IMR-90 (cell line): Measurements from ENCODE around the gene R3HDM2. TPM values are rescaled to one million over a fixed set of nuclear protein-coding genes. Genes with fewer than 3 reads are reported as not detected.
A peak's percentile ranks its signal among the peaks of the same experiment; 100 is the strongest.

Source experiments
- ATAC-seq: fragments of 200-7000 bp; cut with Tn5 transposase; 2 replicates; pipeline ENCODE4 v1.9.1; 2020; ENCODE audit warnings: low read depth, mild to moderate bottlenecking, moderate library complexity
- BruUV-seq: library from RNA; stranded (reverse); fragments of 400-500 nt; replicated peaks from 2 replicates; lab custom pipeline; 2021; lab: Mats Ljungman, UMichigan
- CTCF ChIA-PET: fragments of 300-600 bp; formaldehyde crosslinking; extraction: SDS; loops from one replicate; lab custom pipeline; 2021; ENCODE audit warnings: antibody characterized with exemption; lab: Yijun Ruan, JAX
- POLR2A ChIA-PET: fragments of 300-600 bp; sonication (Branson Sonifier 250); formaldehyde crosslinking; loops from one replicate; lab custom pipeline; 2022; ENCODE audit warnings: antibody characterized with exemption; ENCODE audit not compliant: unreplicated experiment; lab: Charles Lee
- DNase-seq: peaks from one replicate; pipeline ENCODE4 v3.0.0; 2013
- H2AFZ ChIP-seq: replicated peaks from 2 replicates; pipeline ENCODE3; 2013; ENCODE audit warnings: low read length, mild to moderate bottlenecking; ENCODE audit not compliant: poor library complexity
- H2AK5ac ChIP-seq: 2 replicates; pipeline ENCODE4 v1.6.1; 2013; ENCODE audit warnings: low read depth, low read length, inconsistent platforms
- H2AK9ac ChIP-seq: replicated peaks from 2 replicates; pipeline ENCODE3; 2013; ENCODE audit warnings: mild to moderate bottlenecking, low read depth, low read length, moderate library complexity; ENCODE audit not compliant: poor library complexity
- H2BK120ac ChIP-seq: 2 replicates; pipeline ENCODE4 v1.6.1; 2013; ENCODE audit warnings: low read depth, low read length, inconsistent platforms
- H2BK15ac ChIP-seq: 3 replicates; pipeline ENCODE4 v1.6.1; 2013; ENCODE audit warnings: low read depth, low read length, inconsistent platforms
- H2BK20ac ChIP-seq: 2 replicates; pipeline ENCODE4 v1.6.1; 2013; ENCODE audit warnings: low read depth, mild to moderate bottlenecking, inconsistent platforms, low read length, moderate library complexity
- H2BK5ac ChIP-seq: 2 replicates; pipeline ENCODE4 v1.6.1; 2013; ENCODE audit warnings: mild to moderate bottlenecking, low read depth, low read length, inconsistent platforms; ENCODE audit not compliant: poor library complexity, severe bottlenecking
- H3K14ac ChIP-seq: replicated peaks from 2 replicates; pipeline ENCODE4 v1.6.1; 2013; ENCODE audit warnings: low read depth, low read length, inconsistent platforms
- H3K18ac ChIP-seq: 2 replicates; pipeline ENCODE4 v1.6.1; 2013; ENCODE audit warnings: low read depth, low read length, control low read depth
- H3K23ac ChIP-seq: 2 replicates; pipeline ENCODE4 v1.6.1; 2013; ENCODE audit warnings: low read depth, low read length, inconsistent platforms
- H3K27ac ChIP-seq: 2 replicates; pipeline ENCODE4 v1.5.1; 2013; ENCODE audit warnings: mild to moderate bottlenecking, control low read depth, low read length; ENCODE audit not compliant: insufficient read depth
- H3K27me3 ChIP-seq: 2 replicates; pipeline ENCODE4 v1.6.1; 2013; ENCODE audit warnings: low read length; ENCODE audit not compliant: control insufficient read depth, insufficient read depth
- H3K36me3 ChIP-seq: 2 replicates; pipeline ENCODE4 v1.6.1; 2013; ENCODE audit warnings: low read length, mixed read lengths; ENCODE audit not compliant: control insufficient read depth, insufficient read depth
- H3K4ac ChIP-seq: 2 replicates; pipeline ENCODE4 v1.6.1; 2013; ENCODE audit warnings: low read depth, low read length, inconsistent platforms
- H3K4me1 ChIP-seq: 2 replicates; pipeline ENCODE4 v1.6.1; 2013; ENCODE audit warnings: low read length, mixed read lengths; ENCODE audit not compliant: control insufficient read depth, insufficient read depth
- H3K4me2 ChIP-seq: 2 replicates; pipeline ENCODE4 v1.6.1; 2013; ENCODE audit warnings: low read depth, mild to moderate bottlenecking, control low read depth, low read length, moderate library complexity
- H3K4me3 ChIP-seq: 2 replicates; pipeline ENCODE4 v1.5.1; 2013; ENCODE audit warnings: low read depth, mild to moderate bottlenecking, control low read depth, low read length, moderate library complexity; ENCODE audit not compliant: insufficient read depth
- H3K56ac ChIP-seq: 2 replicates; pipeline ENCODE4 v1.6.1; 2013; ENCODE audit warnings: low read length, inconsistent platforms; ENCODE audit not compliant: insufficient read depth; ENCODE audit errors: extremely low read depth
- H3K79me1 ChIP-seq, 2 experiments: 2 replicates each; pipeline ENCODE4 v1.6.1; 2013; ENCODE audit warnings: low read length in 2 of 2, inconsistent platforms in 1 of 2, low read depth in 1 of 2
- H3K9ac ChIP-seq: 2 replicates; pipeline ENCODE4 v1.6.1; 2013; ENCODE audit warnings: low read depth, low read length, control low read depth
- H3K9me1 ChIP-seq: 2 replicates; pipeline ENCODE4 v1.6.1; 2013; ENCODE audit warnings: low read length, inconsistent platforms; ENCODE audit not compliant: insufficient read depth
- H3K9me3 ChIP-seq: 2 replicates; pipeline ENCODE4 v1.6.1; 2013; ENCODE audit warnings: low read length; ENCODE audit not compliant: control insufficient read depth, insufficient read depth
- H4K20me1 ChIP-seq: 2 replicates; pipeline ENCODE4 v1.6.1; 2013; ENCODE audit warnings: low read length, inconsistent platforms; ENCODE audit not compliant: insufficient read depth
- H4K5ac ChIP-seq: 2 replicates; pipeline ENCODE4 v1.6.1; 2013; ENCODE audit warnings: mild to moderate bottlenecking, low read depth, low read length, control low read depth
- H4K8ac ChIP-seq, 2 experiments: 2 replicates each; pipeline ENCODE4 v1.6.1; 2013; ENCODE audit warnings: low read depth in 2 of 2, low read length in 2 of 2, control low read depth in 1 of 2, inconsistent platforms in 1 of 2
- H4K91ac ChIP-seq: 2 replicates; pipeline ENCODE4 v1.6.1; 2013; ENCODE audit warnings: low read depth, low read length, inconsistent platforms; ENCODE audit not compliant: insufficient read depth
- CHD1 ChIP-seq: IDR thresholded peaks from 2 replicates; pipeline ENCODE4 v1.6.1; 2012; ENCODE audit warnings: low read depth, low read length, improper control_type of control experiment
- FOS ChIP-seq: fragments of 150-350 bp; IDR thresholded peaks from 2 replicates; pipeline ENCODE4 v1.6.1; 2016; ENCODE audit warnings: low read depth, low read length
- MAFK ChIP-seq: IDR thresholded peaks from 2 replicates; pipeline ENCODE4 v1.6.1; 2012; ENCODE audit warnings: low read depth, low read length, improper control_type of control experiment
- MAZ ChIP-seq: IDR thresholded peaks from 2 replicates; pipeline ENCODE4 v1.6.1; 2012; ENCODE audit warnings: low read depth, mild to moderate bottlenecking, low read length, improper control_type of control experiment, moderate library complexity, borderline replicate concordance
- MXI1 ChIP-seq: IDR thresholded peaks from 2 replicates; pipeline ENCODE4 v1.6.1; 2012; ENCODE audit warnings: low read depth, mild to moderate bottlenecking, low read length, moderate library complexity, borderline replicate concordance
- NFE2L2 ChIP-seq: fragments of 150-350 bp; IDR thresholded peaks from 2 replicates; pipeline ENCODE4 v1.6.1; 2016; ENCODE audit warnings: low read depth, mild to moderate bottlenecking, low read length
- RAD21 ChIP-seq: IDR thresholded peaks from 2 replicates; pipeline ENCODE4 v1.6.1; 2012; ENCODE audit warnings: low read length, improper control_type of control experiment
- RCOR1 ChIP-seq: IDR thresholded peaks from 2 replicates; pipeline ENCODE4 v1.6.1; 2012; ENCODE audit warnings: mild to moderate bottlenecking, low read length, improper control_type of control experiment; ENCODE audit not compliant: insufficient replicate concordance
- RFX5 ChIP-seq: IDR thresholded peaks from 2 replicates; pipeline ENCODE4 v1.8.0; 2012; ENCODE audit warnings: low read depth, mild to moderate bottlenecking, low read length, moderate library complexity
- SMC3 ChIP-seq: fragments of 150-350 bp; IDR thresholded peaks from 2 replicates; pipeline ENCODE4 v1.6.1; 2016; ENCODE audit warnings: low read depth, mild to moderate bottlenecking, antibody characterized with exemption, low read length, moderate library complexity
- USF2 ChIP-seq: fragments of 150-350 bp; IDR thresholded peaks from 2 replicates; pipeline ENCODE4 v1.6.1; 2017; ENCODE audit warnings: mild to moderate bottlenecking, antibody characterized with exemption, low read length, low read depth
- WGBS, 2 experiments: methylation state at CpG; one replicate each; pipeline versions ENCODE4 v1.1.5 to v1.1.7; 2013; ENCODE audit warnings: missing lambda C conversion rate in 2 of 2; ENCODE audit not compliant: insufficient read length in 1 of 2; ENCODE audit errors: extremely low coverage in 2 of 2; 5-methylcytosine and 5-hydroxymethylcytosine counted together
- dilution Hi-C: fragments of 300-500 bp; cut with HindIII; formaldehyde crosslinking; loops from one replicate; pipeline ENCODE4 v1.14.3; 2018; ENCODE audit warnings: low sequenced_read_pairs; ENCODE audit not compliant: unreplicated experiment
- in situ Hi-C: fragments of 300-500 bp; cut with MboI; formaldehyde crosslinking; loops from 3 replicates; pipeline ENCODE4 v1.14.3; 2019; ENCODE audit warnings: low sequenced_read_pairs, inconsistent platforms, mixed read lengths
- intact Hi-C: fragments of 100-400 bp; cut with micrococcal nuclease; formaldehyde crosslinking; loops from 2 replicates; pipeline ENCODE4 v1.10.0; 2022
- polyA plus RNA-seq, 3 experiments: library from polyadenylated mRNA; depleted of rRNA; stranded (reverse); fragments of >200 nt; gene quantifications; 2 replicates each; pipeline ENCODE4 v1.2.3, GENCODE V29; 2012; ENCODE audit warnings: low replicate concordance in 1 of 3
- total RNA-seq: library from RNA; depleted of rRNA; stranded (reverse); fragments of >200 nt; gene quantifications from 2 replicates; pipeline ENCODE4 v1.2.3, GENCODE V29; 2012
- TF ChIP-seq, protein P1 (sequence below): fragments of 150-350 bp; IDR thresholded peaks from 2 replicates; pipeline ENCODE4 v1.6.1; 2016; ENCODE audit warnings: low read depth, mild to moderate bottlenecking, low read length, moderate library complexity, borderline replicate concordance

R3HDM2 gene
- total and polyA plus RNA-seq, 2 of the 4 experiments (the other 2 are of a cell fraction): 7.5 to 28.4 TPM

DNA sequence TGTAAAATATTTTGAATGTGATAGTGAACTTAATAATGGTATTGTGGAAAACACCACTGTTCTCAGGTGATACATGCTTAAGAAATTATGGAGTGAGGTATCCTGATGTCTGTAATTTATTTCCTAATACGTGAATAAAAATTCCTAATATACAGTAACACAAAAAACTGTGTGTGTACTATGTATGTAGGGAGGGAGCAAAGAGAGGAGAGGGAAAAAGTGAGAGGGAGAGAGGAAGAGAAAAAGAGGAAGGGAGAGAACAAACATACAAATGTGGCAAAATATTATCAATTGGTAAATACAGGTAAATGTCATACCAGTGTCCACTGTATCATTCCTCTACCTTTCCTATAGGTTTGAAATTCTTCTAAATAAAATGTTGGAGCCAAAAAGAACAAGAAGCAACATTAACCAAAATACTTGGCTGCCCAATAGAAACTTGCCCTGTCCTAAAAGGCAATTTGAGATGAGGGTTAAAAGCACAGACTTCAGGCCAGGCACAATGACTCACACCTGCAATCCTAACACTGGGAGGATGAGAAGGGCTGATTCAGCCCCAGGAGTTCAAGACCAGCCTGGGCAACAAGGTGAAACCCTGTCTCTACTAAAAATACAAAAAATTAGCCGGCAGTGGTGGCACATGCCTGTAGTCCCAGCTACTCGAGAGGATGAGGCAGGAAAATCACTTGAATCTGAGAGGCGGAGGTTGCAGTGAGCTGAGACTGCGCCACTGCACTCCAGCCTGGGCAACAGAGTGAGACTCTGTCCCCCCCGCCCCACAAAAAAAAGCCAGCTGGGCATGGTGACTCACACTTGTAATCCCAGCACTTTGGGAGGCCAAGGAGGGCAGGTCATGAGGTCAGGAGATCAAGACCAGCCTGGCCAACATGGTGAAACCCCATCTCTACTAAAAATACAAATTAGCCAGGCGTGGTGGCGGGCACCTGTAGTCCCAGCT lies 14.5 kb downstream of the R3HDM2 start:
- H4K20me1 ChIP-seq: peaks cover 18% of the 10 kb centered on the region; the same call in 1 of the 2 replicates
- H4K5ac ChIP-seq: no peak overlapping the region
- no peak overlapping the region for H2BK15ac ChIP-seq
- CTCF ChIA-PET: no interaction called here
- WGBS, 2 experiments: 89% methylated on average over 5 of the region's 8 CpGs; no CpG with 5 or more reads in 1 of the 2 experiments
- no TSS peak for BruUV-seq
- peaks cover 30 to 70% of the 10 kb centered on the region in 2 experiments for H3K79me1 ChIP-seq
- peak; percentile 57 for DNase-seq
- H2AK9ac ChIP-seq: no peak overlapping the region
- H3K23ac ChIP-seq: no peak overlapping the region
- no peak overlapping the region for H3K56ac ChIP-seq
- H3K36me3 ChIP-seq: 0 out of 2 replicates have a peak, but pooled peaks cover 1% of the 10 kb centered on the region
- H3K4me2 ChIP-seq: no peak overlapping the region
- no peak overlapping the region for H3K4me3 ChIP-seq
- H2AK5ac ChIP-seq: no peak overlapping the region
- TF ChIP-seq FOS: no peak
- TF ChIP-seq, protein P1, sequence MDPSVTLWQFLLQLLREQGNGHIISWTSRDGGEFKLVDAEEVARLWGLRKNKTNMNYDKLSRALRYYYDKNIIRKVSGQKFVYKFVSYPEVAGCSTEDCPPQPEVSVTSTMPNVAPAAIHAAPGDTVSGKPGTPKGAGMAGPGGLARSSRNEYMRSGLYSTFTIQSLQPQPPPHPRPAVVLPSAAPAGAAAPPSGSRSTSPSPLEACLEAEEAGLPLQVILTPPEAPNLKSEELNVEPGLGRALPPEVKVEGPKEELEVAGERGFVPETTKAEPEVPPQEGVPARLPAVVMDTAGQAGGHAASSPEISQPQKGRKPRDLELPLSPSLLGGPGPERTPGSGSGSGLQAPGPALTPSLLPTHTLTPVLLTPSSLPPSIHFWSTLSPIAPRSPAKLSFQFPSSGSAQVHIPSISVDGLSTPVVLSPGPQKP: no peak
- TF ChIP-seq MXI1: no peak
- TF ChIP-seq SMC3: no peak
- TF ChIP-seq NFE2L2: no peak
- TF ChIP-seq RAD21: no peak
- TF ChIP-seq MAFK: no peak
- TF ChIP-seq MAZ: no peak
- no peak for TF ChIP-seq RCOR1
- no peak for TF ChIP-seq RFX5
- no peak for TF ChIP-seq CHD1
- no peak for TF ChIP-seq USF2
- H2BK20ac ChIP-seq: no peak overlapping the region
- H3K4ac ChIP-seq: no peak overlapping the region
- POLR2A ChIA-PET: no interaction called here
- H3K27me3 ChIP-seq: no peaks in the 10 kb centered on the region
- ATAC-seq: peak; percentile 72; the same call in 1 of the 2 replicates
- H2AFZ ChIP-seq: no peak overlapping the region
- no peak overlapping the region for H2BK5ac ChIP-seq
- in situ Hi-C loops (no loop called here), intact Hi-C loops (no loop called here), dilution Hi-C loops (no loop called here)
- H3K9me3 ChIP-seq: no peaks in the 10 kb centered on the region
- no peak overlapping the region for H4K8ac ChIP-seq
- no peak overlapping the region for H3K27ac ChIP-seq
- H3K18ac ChIP-seq: no peak overlapping the region
- H3K9ac ChIP-seq: no peak overlapping the region
- no peaks in the 10 kb centered on the region for H3K9me1 ChIP-seq
- H4K91ac ChIP-seq: no peak overlapping the region
- no peak overlapping the region for H3K14ac ChIP-seq
- no peak overlapping the region for H2BK120ac ChIP-seq
- H3K4me1 ChIP-seq: 0 out of 2 replicates have a peak, but pooled peaks cover 2% of the 10 kb centered on the region
